Measurements from ENCODE around the gene LASP1.

GRCh38 chr17:38903404-38903803, 33.5 kb downstream of the LASP1 start:
- TF ChIP-seq CTCF (IDR thresholded peaks at IDR 0.05; ENCODE audit: low read length) (no peak), EZH2 (IDR thresholded peaks at IDR 0.05; ENCODE audit: borderline replicate concordance, low read length) (no peak)
